IMR-90 (cell line): ENCODE measurements around the gene KIAA0040. TPM values are rescaled to one million over a fixed set of nuclear protein-coding genes. Genes with fewer than 3 reads are reported as not detected.

ENCODE experiments used
- ATAC-seq: fragments of 200-7000 bp; cut with Tn5 transposase; 2 replicates; pipeline ENCODE4 v1.9.1; 2020; ENCODE audit warnings: low read depth, mild to moderate bottlenecking, moderate library complexity
- BruUV-seq: library from RNA; stranded (reverse); fragments of 400-500 nt; replicated peaks from 2 replicates; lab custom pipeline; 2021; lab: Mats Ljungman, UMichigan
- CTCF ChIA-PET: fragments of 300-600 bp; formaldehyde crosslinking; extraction: SDS; loops from one replicate; lab custom pipeline; 2021; ENCODE audit warnings: antibody characterized with exemption; lab: Yijun Ruan, JAX
- POLR2A ChIA-PET: fragments of 300-600 bp; sonication (Branson Sonifier 250); formaldehyde crosslinking; loops from one replicate; lab custom pipeline; 2022; ENCODE audit warnings: antibody characterized with exemption; ENCODE audit not compliant: unreplicated experiment; lab: Charles Lee
- DNase-seq: peaks from one replicate; pipeline ENCODE4 v3.0.0; 2013
- H2AFZ ChIP-seq: replicated peaks from 2 replicates; pipeline ENCODE3; 2013; ENCODE audit warnings: low read length, mild to moderate bottlenecking; ENCODE audit not compliant: poor library complexity
- H2AK5ac ChIP-seq: 2 replicates; pipeline ENCODE4 v1.6.1; 2013; ENCODE audit warnings: low read depth, low read length, inconsistent platforms
- H2AK9ac ChIP-seq: replicated peaks from 2 replicates; pipeline ENCODE3; 2013; ENCODE audit warnings: mild to moderate bottlenecking, low read depth, low read length, moderate library complexity; ENCODE audit not compliant: poor library complexity
- H2BK120ac ChIP-seq: 2 replicates; pipeline ENCODE4 v1.6.1; 2013; ENCODE audit warnings: low read depth, low read length, inconsistent platforms
- H2BK15ac ChIP-seq: 3 replicates; pipeline ENCODE4 v1.6.1; 2013; ENCODE audit warnings: low read depth, low read length, inconsistent platforms
- H2BK20ac ChIP-seq: 2 replicates; pipeline ENCODE4 v1.6.1; 2013; ENCODE audit warnings: low read depth, mild to moderate bottlenecking, inconsistent platforms, low read length, moderate library complexity
- H2BK5ac ChIP-seq: 2 replicates; pipeline ENCODE4 v1.6.1; 2013; ENCODE audit warnings: mild to moderate bottlenecking, low read depth, low read length, inconsistent platforms; ENCODE audit not compliant: poor library complexity, severe bottlenecking
- H3K14ac ChIP-seq: replicated peaks from 2 replicates; pipeline ENCODE4 v1.6.1; 2013; ENCODE audit warnings: low read depth, low read length, inconsistent platforms
- H3K18ac ChIP-seq: 2 replicates; pipeline ENCODE4 v1.6.1; 2013; ENCODE audit warnings: low read depth, low read length, control low read depth
- H3K23ac ChIP-seq: 2 replicates; pipeline ENCODE4 v1.6.1; 2013; ENCODE audit warnings: low read depth, low read length, inconsistent platforms
- H3K27ac ChIP-seq: 2 replicates; pipeline ENCODE4 v1.5.1; 2013; ENCODE audit warnings: mild to moderate bottlenecking, control low read depth, low read length; ENCODE audit not compliant: insufficient read depth
- H3K27me3 ChIP-seq: 2 replicates; pipeline ENCODE4 v1.6.1; 2013; ENCODE audit warnings: low read length; ENCODE audit not compliant: control insufficient read depth, insufficient read depth
- H3K36me3 ChIP-seq: 2 replicates; pipeline ENCODE4 v1.6.1; 2013; ENCODE audit warnings: low read length, mixed read lengths; ENCODE audit not compliant: control insufficient read depth, insufficient read depth
- H3K4ac ChIP-seq: 2 replicates; pipeline ENCODE4 v1.6.1; 2013; ENCODE audit warnings: low read depth, low read length, inconsistent platforms
- H3K4me1 ChIP-seq: 2 replicates; pipeline ENCODE4 v1.6.1; 2013; ENCODE audit warnings: low read length, mixed read lengths; ENCODE audit not compliant: control insufficient read depth, insufficient read depth
- H3K4me2 ChIP-seq: 2 replicates; pipeline ENCODE4 v1.6.1; 2013; ENCODE audit warnings: low read depth, mild to moderate bottlenecking, control low read depth, low read length, moderate library complexity
- H3K4me3 ChIP-seq: 2 replicates; pipeline ENCODE4 v1.5.1; 2013; ENCODE audit warnings: low read depth, mild to moderate bottlenecking, control low read depth, low read length, moderate library complexity; ENCODE audit not compliant: insufficient read depth
- H3K56ac ChIP-seq: 2 replicates; pipeline ENCODE4 v1.6.1; 2013; ENCODE audit warnings: low read length, inconsistent platforms; ENCODE audit not compliant: insufficient read depth; ENCODE audit errors: extremely low read depth
- H3K79me1 ChIP-seq, 2 experiments: 2 replicates each; pipeline ENCODE4 v1.6.1; 2013; ENCODE audit warnings: low read length in 2 of 2, inconsistent platforms in 1 of 2, low read depth in 1 of 2
- H3K9ac ChIP-seq: 2 replicates; pipeline ENCODE4 v1.6.1; 2013; ENCODE audit warnings: low read depth, low read length, control low read depth
- H3K9me1 ChIP-seq: 2 replicates; pipeline ENCODE4 v1.6.1; 2013; ENCODE audit warnings: low read length, inconsistent platforms; ENCODE audit not compliant: insufficient read depth
- H3K9me3 ChIP-seq: 2 replicates; pipeline ENCODE4 v1.6.1; 2013; ENCODE audit warnings: low read length; ENCODE audit not compliant: control insufficient read depth, insufficient read depth
- H4K20me1 ChIP-seq: 2 replicates; pipeline ENCODE4 v1.6.1; 2013; ENCODE audit warnings: low read length, inconsistent platforms; ENCODE audit not compliant: insufficient read depth
- H4K5ac ChIP-seq: 2 replicates; pipeline ENCODE4 v1.6.1; 2013; ENCODE audit warnings: mild to moderate bottlenecking, low read depth, low read length, control low read depth
- H4K8ac ChIP-seq, 2 experiments: 2 replicates each; pipeline ENCODE4 v1.6.1; 2013; ENCODE audit warnings: low read depth in 2 of 2, low read length in 2 of 2, control low read depth in 1 of 2, inconsistent platforms in 1 of 2
- H4K91ac ChIP-seq: 2 replicates; pipeline ENCODE4 v1.6.1; 2013; ENCODE audit warnings: low read depth, low read length, inconsistent platforms; ENCODE audit not compliant: insufficient read depth
- BHLHE40 ChIP-seq: fragments of 150-350 bp; IDR thresholded peaks from 2 replicates; pipeline ENCODE4 v1.6.1; 2016; ENCODE audit warnings: mild to moderate bottlenecking, low read depth, low read length
- CEBPB ChIP-seq: IDR thresholded peaks from 2 replicates; pipeline ENCODE4 v1.6.1; 2012; ENCODE audit warnings: low read depth, low read length, improper control_type of control experiment
- FOS ChIP-seq: fragments of 150-350 bp; IDR thresholded peaks from 2 replicates; pipeline ENCODE4 v1.6.1; 2016; ENCODE audit warnings: low read depth, low read length
- MAFK ChIP-seq: IDR thresholded peaks from 2 replicates; pipeline ENCODE4 v1.6.1; 2012; ENCODE audit warnings: low read depth, low read length, improper control_type of control experiment
- MAZ ChIP-seq: IDR thresholded peaks from 2 replicates; pipeline ENCODE4 v1.6.1; 2012; ENCODE audit warnings: low read depth, mild to moderate bottlenecking, low read length, improper control_type of control experiment, moderate library complexity, borderline replicate concordance
- MXI1 ChIP-seq: IDR thresholded peaks from 2 replicates; pipeline ENCODE4 v1.6.1; 2012; ENCODE audit warnings: low read depth, mild to moderate bottlenecking, low read length, moderate library complexity, borderline replicate concordance
- NFE2L2 ChIP-seq: fragments of 150-350 bp; IDR thresholded peaks from 2 replicates; pipeline ENCODE4 v1.6.1; 2016; ENCODE audit warnings: low read depth, mild to moderate bottlenecking, low read length
- POLR2A ChIP-seq: IDR thresholded peaks from 2 replicates; pipeline ENCODE4 v1.6.1; 2012; ENCODE audit warnings: mild to moderate bottlenecking, low read depth, low read length
- RAD21 ChIP-seq: IDR thresholded peaks from 2 replicates; pipeline ENCODE4 v1.6.1; 2012; ENCODE audit warnings: low read length, improper control_type of control experiment
- RCOR1 ChIP-seq: IDR thresholded peaks from 2 replicates; pipeline ENCODE4 v1.6.1; 2012; ENCODE audit warnings: mild to moderate bottlenecking, low read length, improper control_type of control experiment; ENCODE audit not compliant: insufficient replicate concordance
- RFX5 ChIP-seq: IDR thresholded peaks from 2 replicates; pipeline ENCODE4 v1.8.0; 2012; ENCODE audit warnings: low read depth, mild to moderate bottlenecking, low read length, moderate library complexity
- SMC3 ChIP-seq: fragments of 150-350 bp; IDR thresholded peaks from 2 replicates; pipeline ENCODE4 v1.6.1; 2016; ENCODE audit warnings: low read depth, mild to moderate bottlenecking, antibody characterized with exemption, low read length, moderate library complexity
- USF2 ChIP-seq: fragments of 150-350 bp; IDR thresholded peaks from 2 replicates; pipeline ENCODE4 v1.6.1; 2017; ENCODE audit warnings: mild to moderate bottlenecking, antibody characterized with exemption, low read length, low read depth
- WGBS, 2 experiments: methylation state at CpG; one replicate each; pipeline versions ENCODE4 v1.1.5 to v1.1.7; 2013; ENCODE audit warnings: missing lambda C conversion rate in 2 of 2; ENCODE audit not compliant: insufficient read length in 1 of 2; ENCODE audit errors: extremely low coverage in 2 of 2; 5-methylcytosine and 5-hydroxymethylcytosine counted together
- dilution Hi-C: fragments of 300-500 bp; cut with HindIII; formaldehyde crosslinking; loops from one replicate; pipeline ENCODE4 v1.14.3; 2018; ENCODE audit warnings: low sequenced_read_pairs; ENCODE audit not compliant: unreplicated experiment
- in situ Hi-C: fragments of 300-500 bp; cut with MboI; formaldehyde crosslinking; loops from 3 replicates; pipeline ENCODE4 v1.14.3; 2019; ENCODE audit warnings: low sequenced_read_pairs, inconsistent platforms, mixed read lengths
- intact Hi-C: fragments of 100-400 bp; cut with micrococcal nuclease; formaldehyde crosslinking; loops from 2 replicates; pipeline ENCODE4 v1.10.0; 2022
- polyA plus RNA-seq, 3 experiments: library from polyadenylated mRNA; depleted of rRNA; stranded (reverse); fragments of >200 nt; gene quantifications; 2 replicates each; pipeline ENCODE4 v1.2.3, GENCODE V29; 2012; ENCODE audit warnings: low replicate concordance in 1 of 3
- total RNA-seq: library from RNA; depleted of rRNA; stranded (reverse); fragments of >200 nt; gene quantifications from 2 replicates; pipeline ENCODE4 v1.2.3, GENCODE V29; 2012
- TF ChIP-seq, protein P1 (sequence below): fragments of 150-350 bp; IDR thresholded peaks from 2 replicates; pipeline ENCODE4 v1.6.1; 2016; ENCODE audit warnings: low read depth, mild to moderate bottlenecking, low read length, moderate library complexity, borderline replicate concordance
- TF ChIP-seq, protein P2 (sequence below): conservative IDR thresholded peaks from 2 replicates; pipeline ENCODE4 v1.5.1; 2012; ENCODE audit warnings: mild to moderate bottlenecking, low read depth, low read length, improper control_type of control experiment

KIAA0040 gene
- total and polyA plus RNA-seq, 2 of the 4 experiments (the other 2 are of a cell fraction), result 0.05 to 0.18 TPM

DNA sequence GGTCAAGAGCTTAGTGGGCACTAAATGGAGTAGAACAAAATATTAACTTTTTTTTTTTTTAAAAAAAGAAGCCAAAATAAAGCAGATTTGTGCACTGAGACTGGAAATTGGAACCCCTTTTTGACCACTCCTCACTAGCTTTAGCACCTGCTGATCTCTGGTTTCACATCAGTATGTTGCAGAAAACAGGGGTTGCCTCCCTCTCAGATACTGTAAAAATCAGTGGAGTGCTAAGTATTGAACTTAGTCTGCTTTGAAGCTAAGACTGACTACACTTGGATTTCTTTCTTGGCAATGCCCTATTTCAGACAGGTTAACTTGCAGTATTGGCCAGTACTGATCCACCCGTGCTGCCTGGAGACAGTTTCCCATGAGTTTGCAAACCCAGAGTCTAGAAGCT lies 2.7 kb upstream of the KIAA0040 start:
- H3K56ac ChIP-seq, result no peak overlapping the region
- CTCF ChIA-PET, result no interaction called here
- no peaks in the 10 kb centered on the region for H3K9me3 ChIP-seq
- H3K27me3 ChIP-seq, result no peaks in the 10 kb centered on the region; the same call in none of the 2 replicates
- WGBS, 2 experiments, result no CpG with 5 or more reads among the region's 1 CpG
- H2AFZ ChIP-seq, result no peak overlapping the region
- H2BK15ac ChIP-seq, result no peak overlapping the region
- no peak overlapping the region for H2AK9ac ChIP-seq
- H3K18ac ChIP-seq, result no peak overlapping the region
- H3K23ac ChIP-seq, result no peak overlapping the region
- no peak overlapping the region for H3K14ac ChIP-seq
- no peak for DNase-seq
- H3K4ac ChIP-seq, result no peak overlapping the region
- no peaks in the 10 kb centered on the region for H3K36me3 ChIP-seq
- no peak overlapping the region for H3K9ac ChIP-seq
- POLR2A ChIA-PET, result no interaction called here
- H3K9me1 ChIP-seq, result no peaks in the 10 kb centered on the region
- no peaks in the 10 kb centered on the region for H3K4me1 ChIP-seq
- no peak overlapping the region for H2AK5ac ChIP-seq
- no peaks in the 10 kb centered on the region for H4K20me1 ChIP-seq
- TF ChIP-seq CEBPB, result no peak
- TF ChIP-seq USF2, result no peak
- TF ChIP-seq NFE2L2, result no peak
- no peak for TF ChIP-seq RCOR1
- no peak for TF ChIP-seq FOS
- no peak for TF ChIP-seq BHLHE40
- TF ChIP-seq RFX5, result no peak
- no peak for TF ChIP-seq POLR2A
- TF ChIP-seq, protein P1, sequence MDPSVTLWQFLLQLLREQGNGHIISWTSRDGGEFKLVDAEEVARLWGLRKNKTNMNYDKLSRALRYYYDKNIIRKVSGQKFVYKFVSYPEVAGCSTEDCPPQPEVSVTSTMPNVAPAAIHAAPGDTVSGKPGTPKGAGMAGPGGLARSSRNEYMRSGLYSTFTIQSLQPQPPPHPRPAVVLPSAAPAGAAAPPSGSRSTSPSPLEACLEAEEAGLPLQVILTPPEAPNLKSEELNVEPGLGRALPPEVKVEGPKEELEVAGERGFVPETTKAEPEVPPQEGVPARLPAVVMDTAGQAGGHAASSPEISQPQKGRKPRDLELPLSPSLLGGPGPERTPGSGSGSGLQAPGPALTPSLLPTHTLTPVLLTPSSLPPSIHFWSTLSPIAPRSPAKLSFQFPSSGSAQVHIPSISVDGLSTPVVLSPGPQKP, result no peak
- TF ChIP-seq SMC3, result no peak
- no peak for TF ChIP-seq MXI1
- TF ChIP-seq, protein P2, sequence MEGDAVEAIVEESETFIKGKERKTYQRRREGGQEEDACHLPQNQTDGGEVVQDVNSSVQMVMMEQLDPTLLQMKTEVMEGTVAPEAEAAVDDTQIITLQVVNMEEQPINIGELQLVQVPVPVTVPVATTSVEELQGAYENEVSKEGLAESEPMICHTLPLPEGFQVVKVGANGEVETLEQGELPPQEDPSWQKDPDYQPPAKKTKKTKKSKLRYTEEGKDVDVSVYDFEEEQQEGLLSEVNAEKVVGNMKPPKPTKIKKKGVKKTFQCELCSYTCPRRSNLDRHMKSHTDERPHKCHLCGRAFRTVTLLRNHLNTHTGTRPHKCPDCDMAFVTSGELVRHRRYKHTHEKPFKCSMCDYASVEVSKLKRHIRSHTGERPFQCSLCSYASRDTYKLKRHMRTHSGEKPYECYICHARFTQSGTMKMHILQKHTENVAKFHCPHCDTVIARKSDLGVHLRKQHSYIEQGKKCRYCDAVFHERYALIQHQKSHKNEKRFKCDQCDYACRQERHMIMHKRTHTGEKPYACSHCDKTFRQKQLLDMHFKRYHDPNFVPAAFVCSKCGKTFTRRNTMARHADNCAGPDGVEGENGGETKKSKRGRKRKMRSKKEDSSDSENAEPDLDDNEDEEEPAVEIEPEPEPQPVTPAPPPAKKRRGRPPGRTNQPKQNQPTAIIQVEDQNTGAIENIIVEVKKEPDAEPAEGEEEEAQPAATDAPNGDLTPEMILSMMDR, result no peak
- no peak for TF ChIP-seq MAFK
- TF ChIP-seq RAD21, result no peak
- no peak for TF ChIP-seq MAZ
- no peak overlapping the region for H2BK20ac ChIP-seq
- no peak overlapping the region for H3K4me3 ChIP-seq
- H2BK5ac ChIP-seq, result no peak overlapping the region
- intact Hi-C loops (no loop called here), in situ Hi-C loops (no loop called here), dilution Hi-C loops (no loop called here)
- H3K4me2 ChIP-seq, result no peak overlapping the region
- no peak for ATAC-seq
- H2BK120ac ChIP-seq, result no peak overlapping the region
- no peak overlapping the region for H4K91ac ChIP-seq
- no peak overlapping the region for H4K8ac ChIP-seq
- no peaks in the 10 kb centered on the region for H3K79me1 ChIP-seq
- no peak overlapping the region for H4K5ac ChIP-seq
- H3K27ac ChIP-seq, result no peak overlapping the region
- BruUV-seq, result no TSS peak
